Measurements from ENCODE around the gene PRSS57.

The PRSS57 gene

DNA sequence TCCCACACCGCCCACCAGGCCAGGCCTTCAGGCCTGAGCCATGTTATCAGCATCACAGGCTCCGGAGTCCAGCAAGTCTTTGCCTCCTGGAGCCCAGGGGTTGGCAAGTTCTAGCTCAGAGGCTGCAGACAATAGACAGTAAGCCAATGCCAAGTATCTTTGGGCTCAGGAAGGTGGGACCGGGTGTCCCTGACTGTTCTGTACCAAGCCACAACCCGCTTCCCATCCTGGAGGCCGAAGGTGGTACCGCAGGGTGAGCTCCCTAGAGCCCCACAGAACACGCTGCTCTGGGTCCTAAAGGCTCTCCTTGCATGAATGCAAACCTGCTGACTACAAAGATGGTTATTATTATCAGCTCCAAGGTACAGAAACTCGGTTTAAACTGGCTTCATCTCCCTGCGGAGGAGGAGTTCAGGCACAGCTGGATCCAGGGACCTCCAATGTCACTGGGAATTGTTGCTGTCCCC, 24.6 kb downstream of the PRSS57 start:
- H3K4me1 ChIP-seq (ENCODE audit: control insufficient read depth, insufficient read depth, low read length), result no peaks in the 10 kb centered on the region
- CTCF ChIA-PET, result interaction anchor here (0.6 to 1.0 kb wide), 3 partner anchors 37 to 523 kb away, joined by 3 to 4 read pairs (median 4); no protein-coding TSS in a partner anchor
- no peak overlapping the region for H3K4me3 ChIP-seq (ENCODE audit: low read depth, low read length)
- no peaks in the 10 kb centered on the region for H3K36me3 ChIP-seq (ENCODE audit: control insufficient read depth in 2 of 2, insufficient read depth in 1 of 2, low read length in 2 of 2)
- TF ChIP-seq ZNF623 (tag by site-specific recombination; IDR thresholded peaks at IDR 0.05) (no peak), ZNF585B (tag by site-specific recombination; IDR thresholded peaks at IDR 0.05) (no peak), ZSCAN5A (tag by site-specific recombination; IDR thresholded peaks at IDR 0.05) (no peak), IKZF3 (tag by site-specific recombination; IDR thresholded peaks at IDR 0.05) (no peak), ZNF211 (tag by site-specific recombination; IDR thresholded peaks at IDR 0.05; ENCODE audit: low read depth) (no peak), PBX3 (CRISPR knock-in tag; IDR thresholded peaks at IDR 0.05) (no peak), BCL6B (tag by site-specific recombination; IDR thresholded peaks at IDR 0.05) (no peak), ZNF416 (tag by site-specific recombination; IDR thresholded peaks at IDR 0.05) (no peak), TRIM28 (IDR thresholded peaks at IDR 0.05; ENCODE audit: borderline replicate concordance, low read length) (no peak), ZNF16 (tag by site-specific recombination; IDR thresholded peaks at IDR 0.05; ENCODE audit: low read depth) (no peak), FEZF1 (tag by site-specific recombination; IDR thresholded peaks at IDR 0.05) (no peak), GLI4 (tag by site-specific recombination; IDR thresholded peaks at IDR 0.05) (no peak)
- TF ChIP-seq, protein P1, sequence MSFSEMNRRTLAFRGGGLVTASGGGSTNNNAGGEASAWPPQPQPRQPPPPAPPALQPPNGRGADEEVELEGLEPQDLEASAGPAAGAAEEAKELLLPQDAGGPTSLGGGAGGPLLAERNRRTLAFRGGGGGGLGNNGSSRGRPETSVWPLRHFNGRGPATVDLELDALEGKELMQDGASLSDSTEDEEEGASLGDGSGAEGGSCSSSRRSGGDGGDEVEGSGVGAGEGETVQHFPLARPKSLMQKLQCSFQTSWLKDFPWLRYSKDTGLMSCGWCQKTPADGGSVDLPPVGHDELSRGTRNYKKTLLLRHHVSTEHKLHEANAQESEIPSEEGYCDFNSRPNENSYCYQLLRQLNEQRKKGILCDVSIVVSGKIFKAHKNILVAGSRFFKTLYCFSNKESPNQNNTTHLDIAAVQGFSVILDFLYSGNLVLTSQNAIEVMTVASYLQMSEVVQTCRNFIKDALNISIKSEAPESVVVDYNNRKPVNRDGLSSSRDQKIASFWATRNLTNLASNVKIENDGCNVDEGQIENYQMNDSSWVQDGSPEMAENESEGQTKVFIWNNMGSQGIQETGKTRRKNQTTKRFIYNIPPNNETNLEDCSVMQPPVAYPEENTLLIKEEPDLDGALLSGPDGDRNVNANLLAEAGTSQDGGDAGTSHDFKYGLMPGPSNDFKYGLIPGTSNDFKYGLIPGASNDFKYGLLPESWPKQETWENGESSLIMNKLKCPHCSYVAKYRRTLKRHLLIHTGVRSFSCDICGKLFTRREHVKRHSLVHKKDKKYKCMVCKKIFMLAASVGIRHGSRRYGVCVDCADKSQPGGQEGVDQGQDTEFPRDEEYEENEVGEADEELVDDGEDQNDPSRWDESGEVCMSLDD (tag by site-specific recombination; IDR thresholded peaks at IDR 0.05), result no peak
- TF ChIP-seq, protein P2, sequence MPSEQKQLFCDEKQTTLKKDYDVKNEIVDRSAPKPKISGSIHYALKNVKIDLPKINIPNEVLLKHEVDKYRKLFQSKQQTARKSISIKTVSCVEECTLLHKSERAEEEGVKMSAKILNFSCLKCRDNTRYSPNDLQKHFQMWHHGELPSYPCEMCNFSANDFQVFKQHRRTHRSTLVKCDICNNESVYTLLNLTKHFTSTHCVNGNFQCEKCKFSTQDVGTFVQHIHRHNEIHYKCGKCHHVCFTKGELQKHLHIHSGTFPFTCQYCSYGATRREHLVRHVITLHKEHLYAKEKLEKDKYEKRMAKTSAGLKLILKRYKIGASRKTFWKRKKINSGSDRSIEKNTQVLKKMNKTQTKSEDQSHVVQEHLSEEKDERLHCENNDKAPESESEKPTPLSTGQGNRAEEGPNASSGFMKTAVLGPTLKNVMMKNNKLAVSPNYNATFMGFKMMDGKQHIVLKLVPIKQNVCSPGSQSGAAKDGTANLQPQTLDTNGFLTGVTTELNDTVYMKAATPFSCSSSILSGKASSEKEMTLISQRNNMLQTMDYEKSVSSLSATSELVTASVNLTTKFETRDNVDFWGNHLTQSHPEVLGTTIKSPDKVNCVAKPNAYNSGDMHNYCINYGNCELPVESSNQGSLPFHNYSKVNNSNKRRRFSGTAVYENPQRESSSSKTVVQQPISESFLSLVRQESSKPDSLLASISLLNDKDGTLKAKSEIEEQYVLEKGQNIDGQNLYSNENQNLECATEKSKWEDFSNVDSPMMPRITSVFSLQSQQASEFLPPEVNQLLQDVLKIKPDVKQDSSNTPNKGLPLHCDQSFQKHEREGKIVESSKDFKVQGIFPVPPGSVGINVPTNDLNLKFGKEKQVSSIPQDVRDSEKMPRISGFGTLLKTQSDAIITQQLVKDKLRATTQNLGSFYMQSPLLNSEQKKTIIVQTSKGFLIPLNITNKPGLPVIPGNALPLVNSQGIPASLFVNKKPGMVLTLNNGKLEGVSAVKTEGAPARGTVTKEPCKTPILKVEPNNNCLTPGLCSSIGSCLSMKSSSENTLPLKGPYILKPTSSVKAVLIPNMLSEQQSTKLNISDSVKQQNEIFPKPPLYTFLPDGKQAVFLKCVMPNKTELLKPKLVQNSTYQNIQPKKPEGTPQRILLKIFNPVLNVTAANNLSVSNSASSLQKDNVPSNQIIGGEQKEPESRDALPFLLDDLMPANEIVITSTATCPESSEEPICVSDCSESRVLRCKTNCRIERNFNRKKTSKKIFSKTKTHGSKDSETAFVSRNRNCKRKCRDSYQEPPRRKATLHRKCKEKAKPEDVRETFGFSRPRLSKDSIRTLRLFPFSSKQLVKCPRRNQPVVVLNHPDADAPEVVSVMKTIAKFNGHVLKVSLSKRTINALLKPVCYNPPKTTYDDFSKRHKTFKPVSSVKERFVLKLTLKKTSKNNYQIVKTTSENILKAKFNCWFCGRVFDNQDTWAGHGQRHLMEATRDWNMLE (tag by site-specific recombination; conservative IDR thresholded peaks at IDR 0.05; ENCODE audit: low read depth), result no peak
- POLR2A ChIA-PET, result interaction anchor here (0.6 kb wide), 1 partner anchor 37 kb away, joined by 5 read pairs; no protein-coding TSS in a partner anchor
- no peaks in the 10 kb centered on the region for H3K9me3 ChIP-seq (ENCODE audit: control insufficient read depth, insufficient read depth, low read depth, low read length)
- H3K27ac ChIP-seq (ENCODE audit: extremely low read depth, low read depth, low read length), result no peak overlapping the region
